Embryonic facial prominence (tissue), 1 donor: ENCODE results near the gene KNOP1.
"Not testable (repeated sequence)": the region's sequence is repeated elsewhere in the genome, so short reads cannot be mapped to it uniquely, and the experiment has no call there.

ENCODE experiments used
- DNase-seq: peaks from one replicate; pipeline ENCODE4 v3.0.0-alpha.2; 2016; ENCODE audit errors: extremely low spot score

KNOP1 gene

DNA sequence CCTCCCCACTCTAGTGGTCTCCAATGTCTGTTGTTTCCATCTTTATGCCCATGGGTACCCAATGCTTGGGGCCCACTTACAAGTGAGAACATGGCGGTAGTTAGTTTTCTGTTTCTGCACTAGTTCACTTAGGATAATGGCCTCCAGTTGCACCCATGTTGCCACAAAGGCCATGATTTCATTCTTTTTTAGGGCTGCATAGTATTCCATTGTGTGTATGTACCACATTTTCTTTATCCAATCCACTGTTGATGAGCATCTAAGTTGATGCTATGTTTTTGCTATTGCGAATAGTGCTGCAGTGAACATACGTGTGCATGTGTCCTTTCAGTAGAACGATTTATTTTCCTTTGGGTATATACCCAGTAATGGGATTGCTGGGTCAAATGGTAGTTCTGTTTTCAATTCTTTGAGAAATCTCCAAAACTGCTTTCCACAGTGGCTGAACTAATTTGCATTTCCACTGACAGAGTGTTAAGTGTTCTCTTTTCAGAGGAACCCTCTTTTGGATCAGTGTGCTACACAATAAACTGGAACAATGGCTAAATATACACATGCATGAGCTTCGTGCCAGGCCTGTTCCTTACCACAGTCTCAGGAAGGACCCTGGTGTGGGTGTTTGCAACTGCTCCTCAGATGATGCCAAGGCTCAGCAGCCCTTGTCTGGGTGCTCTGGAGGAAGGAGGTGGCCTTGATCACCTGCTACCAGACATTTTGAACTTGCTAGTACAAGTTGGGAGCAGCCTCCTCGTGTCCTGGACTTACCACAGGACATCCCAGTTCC is 34.4 kb downstream of the KNOP1 start:
- DNase-seq = no peak

DNA sequence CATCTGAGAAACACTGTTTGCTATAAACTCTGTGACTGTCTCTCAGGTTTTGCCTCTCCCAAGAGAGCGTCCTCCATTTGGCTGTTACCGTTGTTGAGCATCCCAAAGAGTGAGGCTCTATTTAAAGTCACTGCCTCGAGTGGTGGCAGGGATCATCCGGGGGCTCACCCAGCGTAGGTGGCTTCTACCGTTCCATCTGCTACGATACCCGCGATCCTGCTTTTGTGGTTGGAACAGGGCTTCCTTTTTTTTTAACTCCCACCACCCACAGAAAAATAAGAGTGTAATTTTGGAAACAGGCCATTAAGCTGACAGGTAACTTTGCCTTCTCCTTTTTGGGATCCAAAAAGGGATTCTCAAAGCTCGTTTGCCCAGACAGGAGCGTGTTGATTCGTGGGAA is 36.4 kb downstream of the KNOP1 start:
- no peak for DNase-seq

DNA sequence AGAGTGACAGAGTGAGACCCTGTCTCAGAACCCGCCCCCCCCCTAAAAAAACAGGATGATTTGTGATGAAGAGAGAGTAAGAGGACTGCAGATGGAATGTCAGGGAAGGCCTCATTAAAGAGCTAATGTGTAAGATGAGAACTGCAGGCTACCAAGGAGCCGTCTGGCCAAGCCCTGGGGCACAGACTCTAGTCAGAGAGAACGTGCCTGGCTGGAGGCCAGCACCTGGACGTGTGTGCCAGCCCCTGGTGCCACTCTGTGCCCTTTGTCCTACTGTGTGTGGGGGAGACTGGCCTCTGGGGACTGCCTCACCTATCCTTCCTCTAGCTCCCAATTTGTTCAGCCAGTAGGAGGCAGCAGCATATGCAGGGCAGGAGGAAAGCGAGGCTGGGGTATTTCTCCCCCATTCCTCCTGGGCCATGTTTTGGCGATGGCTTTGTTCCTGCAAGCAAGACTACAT is 37.1 kb downstream of the KNOP1 start:
- DNase-seq = no peak

DNA sequence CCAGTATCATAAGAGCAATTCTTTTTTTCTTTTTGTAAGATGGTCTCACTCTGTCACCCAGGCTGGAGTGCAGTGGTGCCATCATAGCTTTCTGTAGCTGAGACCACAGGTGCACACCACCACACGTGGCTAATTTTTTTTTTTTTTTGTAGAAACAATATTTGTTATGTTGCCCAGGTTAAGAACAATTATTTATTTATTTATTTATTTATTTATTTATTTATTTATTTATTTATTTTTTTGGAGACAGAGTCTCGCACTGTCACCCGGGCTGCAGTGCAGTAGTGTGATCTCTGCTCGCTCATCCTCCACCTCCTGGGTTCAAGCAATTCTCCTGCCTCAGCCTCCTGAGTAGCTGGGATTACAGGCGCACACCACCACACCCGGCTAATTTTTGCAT is 38.7 kb downstream of the KNOP1 start:
- not testable (repeated sequence) for DNase-seq

DNA sequence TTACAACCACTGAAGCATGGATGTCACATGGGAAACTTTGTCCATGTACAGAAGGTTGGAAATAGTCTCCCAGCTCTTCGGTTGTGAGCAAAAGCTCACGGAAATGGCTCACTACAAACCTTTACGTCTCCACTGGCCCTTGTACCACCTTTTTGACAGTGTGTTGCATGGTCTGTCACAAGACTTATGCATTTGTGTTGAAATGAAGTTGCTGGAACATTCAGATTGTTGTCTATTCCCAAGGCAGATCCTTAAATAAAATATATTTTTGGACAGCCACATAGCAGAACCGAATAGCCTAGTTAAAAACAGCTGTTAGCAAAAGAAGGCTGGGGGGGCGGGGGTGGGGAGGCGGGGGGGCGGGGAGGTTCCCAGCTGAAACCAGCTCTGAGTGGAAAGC is 39.2 kb downstream of the KNOP1 start:
- DNase-seq = no peak

DNA sequence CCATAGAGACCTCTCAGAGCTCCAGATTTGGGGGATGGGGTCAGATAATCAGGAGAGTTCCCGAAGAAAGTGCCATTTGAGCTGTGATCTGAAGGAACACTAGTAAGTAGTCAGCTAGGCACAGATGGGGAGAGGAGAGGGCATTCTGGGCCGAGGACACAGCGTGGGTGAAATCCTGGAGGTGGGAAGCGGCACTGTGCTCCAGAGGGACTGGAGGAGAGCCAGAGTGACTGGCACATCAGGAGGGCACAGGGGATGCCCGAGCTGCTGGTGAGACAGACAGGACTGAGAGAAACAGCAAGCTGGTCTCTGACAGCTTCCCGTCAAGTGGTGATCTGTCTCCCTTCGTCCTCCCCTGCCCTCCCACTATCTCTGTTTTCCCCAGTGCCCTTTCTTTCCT is 40.6 kb downstream of the KNOP1 start:
- DNase-seq = no peak

DNA sequence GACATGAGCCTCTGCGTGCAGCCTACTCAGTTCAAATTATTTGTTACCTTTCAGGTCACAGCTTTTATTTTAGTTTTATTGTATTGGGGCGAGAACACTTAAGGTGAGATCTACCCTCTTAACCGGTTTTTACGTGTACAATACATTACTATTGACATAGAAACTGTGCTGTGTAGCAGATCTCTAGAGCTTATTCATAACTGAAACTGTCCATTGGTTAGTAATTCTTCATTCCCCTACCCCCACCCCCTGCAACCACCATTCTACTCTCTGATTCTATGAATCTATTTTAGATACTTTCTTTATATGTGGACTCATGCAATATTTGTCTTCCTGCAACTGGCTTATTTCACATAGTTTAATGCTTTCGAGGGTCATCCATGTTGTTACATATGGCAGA is 43.5 kb downstream of the KNOP1 start:
- DNase-seq = no peak

DNA sequence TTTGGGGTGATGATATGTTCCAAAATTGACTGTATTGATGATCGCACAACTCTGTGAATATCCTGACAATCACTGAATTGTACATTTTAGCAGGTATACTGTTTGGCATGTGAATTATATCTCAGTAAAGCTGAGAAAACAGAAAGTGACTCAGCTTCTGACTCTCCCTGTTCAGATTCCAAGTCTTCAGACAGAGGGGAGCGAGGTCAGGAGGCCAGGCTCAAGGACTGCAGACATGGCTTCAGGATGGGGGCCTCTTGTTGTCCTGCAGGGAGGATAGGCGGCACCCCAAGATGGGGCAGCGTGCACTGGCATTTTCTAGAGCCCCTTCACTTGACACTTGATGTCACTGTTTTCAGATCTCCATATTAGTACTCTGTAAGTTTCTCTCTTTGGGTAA is 45.6 kb downstream of the KNOP1 start:
- DNase-seq = no peak

DNA sequence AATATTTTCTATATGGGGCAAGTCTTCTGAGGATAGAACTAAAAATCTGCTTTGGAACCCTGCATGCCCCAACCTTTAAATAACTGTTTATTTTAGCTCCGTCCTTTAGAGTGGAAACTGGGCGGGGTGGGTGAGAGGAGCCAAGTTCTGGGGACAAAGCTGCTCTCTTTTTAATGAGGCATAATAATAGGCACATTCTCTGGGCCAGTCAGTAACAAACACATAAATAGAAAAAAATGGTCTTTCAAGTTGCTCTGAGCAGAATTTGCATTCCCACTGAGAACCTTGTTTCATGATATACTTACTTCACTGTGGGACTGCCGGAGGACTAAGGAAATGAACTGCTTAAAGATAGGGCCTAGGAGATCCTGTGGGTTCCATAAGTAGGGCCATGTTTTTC is 51.5 kb downstream of the KNOP1 start:
- no peak for DNase-seq

DNA sequence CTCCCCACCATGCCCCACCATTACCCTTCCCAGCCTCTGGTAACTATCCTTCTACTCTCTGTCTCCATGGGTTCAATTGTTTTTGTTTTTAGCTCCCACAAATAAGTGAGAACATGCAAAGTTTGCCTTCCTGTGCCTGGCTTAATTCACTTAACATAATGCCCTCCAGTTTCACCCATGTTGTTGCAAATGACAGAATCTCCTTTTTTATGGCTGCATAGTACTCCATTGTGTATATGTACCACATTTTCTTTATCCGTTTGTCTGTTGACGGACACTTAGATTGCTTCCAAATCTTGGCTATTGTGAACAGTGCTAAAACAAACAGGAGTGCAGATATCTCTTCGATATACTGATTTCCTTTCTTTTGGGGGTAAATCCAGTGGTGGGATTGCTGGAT is 52.7 kb downstream of the KNOP1 start:
- not testable (repeated sequence) for DNase-seq

DNA sequence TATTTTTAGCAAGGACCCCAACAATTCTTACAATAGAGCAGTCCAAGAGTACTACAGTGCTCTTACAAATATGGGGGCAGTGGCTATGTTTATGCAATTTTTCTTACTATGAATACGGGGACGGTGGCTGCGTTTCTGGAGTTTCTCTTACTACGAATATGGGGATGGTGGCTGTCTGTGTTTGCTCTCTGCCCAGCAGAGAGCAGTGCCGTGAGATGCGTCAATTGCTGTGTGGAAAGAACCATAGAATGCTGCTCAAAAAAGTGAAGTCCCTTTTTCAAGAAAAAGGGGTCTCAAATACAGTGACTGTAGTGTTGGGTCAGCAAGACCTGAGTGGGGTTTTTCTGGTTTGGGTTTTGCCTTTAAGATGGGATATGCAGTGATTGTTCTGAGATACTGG is 53.9 kb downstream of the KNOP1 start:
- DNase-seq = no peak

DNA sequence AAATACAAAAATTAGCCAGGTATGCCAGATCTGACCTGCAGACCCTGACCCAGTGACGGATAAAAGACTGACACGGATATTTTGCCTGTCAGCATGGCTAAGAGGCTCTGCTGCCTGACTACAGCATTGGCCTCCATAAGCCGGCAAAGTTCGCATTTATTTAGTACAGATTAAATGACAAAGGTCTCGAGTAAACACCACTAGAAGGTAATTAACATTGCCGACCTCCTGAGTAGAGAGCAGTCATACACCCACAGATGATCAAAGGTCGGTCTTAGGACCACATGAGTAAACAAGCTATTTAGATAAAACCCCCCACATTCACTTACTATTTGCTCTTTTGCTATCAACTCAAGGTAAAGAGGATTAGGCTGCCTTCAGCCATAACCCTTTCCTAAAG is 55.7 kb downstream of the KNOP1 start:
- DNase-seq = no peak

DNA sequence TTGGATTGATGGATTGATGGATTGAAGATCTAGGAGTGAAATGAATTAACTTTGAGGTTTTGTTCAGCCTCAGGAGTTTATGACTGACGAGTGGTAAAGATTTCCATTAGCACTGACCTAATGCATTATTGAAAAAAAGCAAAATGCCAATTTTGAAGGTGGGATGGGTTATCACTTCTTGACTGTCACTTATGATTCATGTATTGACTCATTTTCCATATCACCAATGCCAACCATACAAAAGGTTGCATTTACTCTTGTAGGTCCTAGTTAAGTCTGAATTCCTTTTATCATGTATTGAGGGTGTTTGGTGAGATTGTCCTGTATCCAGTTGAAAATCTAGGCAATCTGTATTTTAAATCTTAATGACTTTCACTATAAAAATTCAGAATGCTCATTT is 57.6 kb downstream of the KNOP1 start:
- no peak for DNase-seq

DNA sequence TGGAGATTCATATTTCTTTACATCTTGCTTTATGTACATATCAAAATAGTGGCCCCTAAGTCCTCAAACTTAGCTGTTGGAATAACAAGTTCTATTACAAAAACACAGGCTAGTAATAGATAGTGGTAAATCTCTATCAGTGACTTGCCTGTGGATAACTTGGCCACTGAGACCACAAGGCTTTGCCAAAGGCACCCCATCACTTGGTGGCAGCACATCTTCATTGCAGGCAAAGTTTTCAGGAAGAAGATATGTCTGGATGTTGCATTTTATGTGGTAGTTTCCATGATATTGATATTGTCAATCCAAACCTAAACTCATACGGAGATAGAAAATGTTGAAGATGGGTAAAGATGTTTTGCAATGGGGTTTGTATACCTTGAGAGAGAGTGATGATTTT is 58.5 kb downstream of the KNOP1 start:
- no peak for DNase-seq

DNA sequence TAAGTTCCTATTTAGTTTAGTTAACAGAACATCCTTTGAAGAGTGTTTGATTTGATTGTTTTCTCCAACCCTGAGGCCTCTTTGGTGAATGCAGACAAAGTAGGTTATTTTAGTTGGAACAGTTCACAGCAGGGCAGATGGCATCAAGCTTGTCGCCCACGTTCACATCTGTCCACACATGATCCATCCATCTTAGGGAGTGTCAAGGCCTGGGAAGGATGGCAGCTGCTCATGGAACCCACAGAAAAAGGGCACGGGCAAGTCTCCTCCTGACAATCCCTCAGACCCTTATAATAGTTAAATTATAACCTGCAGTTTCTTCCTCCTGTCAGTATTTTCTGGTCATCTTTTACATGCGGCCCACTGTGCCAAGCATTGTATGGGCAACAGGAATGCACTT is 60.2 kb downstream of the KNOP1 start:
- no peak for DNase-seq

DNA sequence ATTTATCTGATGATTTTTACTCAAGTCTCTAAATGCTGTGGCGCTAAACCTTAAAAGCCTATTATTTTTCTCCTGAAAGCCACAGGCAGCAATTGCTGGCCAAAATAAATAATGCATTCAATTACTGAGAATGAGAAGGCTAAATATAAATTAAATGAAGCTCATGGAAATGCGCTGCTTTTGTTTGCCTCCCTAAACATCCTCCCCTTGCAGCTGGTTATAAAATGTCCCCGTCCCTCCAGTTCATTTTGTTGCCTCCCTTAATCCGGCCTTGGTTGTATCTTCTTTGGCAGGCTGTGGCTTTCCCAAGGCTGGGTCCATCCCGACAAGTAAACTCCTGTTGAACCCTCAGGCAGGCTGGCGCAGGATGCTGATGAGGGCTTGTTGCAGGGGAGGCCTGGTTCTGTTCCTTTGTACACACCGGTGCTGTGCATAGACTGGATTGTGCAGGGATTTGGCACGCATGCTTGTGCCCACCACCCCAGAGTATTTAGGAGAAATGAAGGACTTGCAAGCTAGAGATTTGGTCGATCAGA is 62.7 kb downstream of the KNOP1 start:
- DNase-seq = no peak

DNA sequence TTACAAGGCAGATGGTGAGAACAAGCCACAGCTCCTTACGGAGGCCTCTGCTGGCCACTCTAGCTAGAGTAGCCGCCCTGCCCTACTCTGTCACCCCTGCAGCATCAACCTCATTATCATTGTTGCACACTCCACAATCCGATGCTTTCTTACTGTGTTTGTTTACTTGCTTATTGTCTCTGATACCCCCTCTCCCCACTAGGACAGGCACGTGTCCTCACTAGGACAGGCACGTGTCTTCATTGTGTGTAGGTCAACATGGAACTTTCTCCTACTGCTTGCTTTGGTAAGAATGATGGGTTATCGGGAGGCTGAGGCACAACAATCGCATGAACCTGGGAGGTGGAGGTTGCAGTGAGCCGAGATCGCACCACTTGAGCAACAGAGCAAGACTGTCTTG is 63.9 kb downstream of the KNOP1 start:
- DNase-seq = no peak
